Adrenal gland (tissue), 12 donors: ENCODE data around the gene ARL9. TPM values are rescaled to one million over a fixed set of nuclear protein-coding genes. Genes with fewer than 3 reads are reported as not detected.
A peak's percentile ranks its signal among the peaks of the same experiment; 100 is the strongest.

ENCODE experiments used
- DNase-seq, 7 donors: peaks; one replicate each; pipeline ENCODE4 v3.0.0-alpha.2; 2019 to 2020
- H3K27ac ChIP-seq, 5 donors: fragments of 200-600 bp; sonication (generic) in 4 of 5; 1 replicate in 3 of 5; 2 replicates in 2 of 5; pipeline versions ENCODE4 v1.5.1 to v1.8.0; 2016 to 2020; ENCODE audit warnings: mild to moderate bottlenecking in 1 of 5
- H3K27me3 ChIP-seq: fragments of 200-600 bp; 2 replicates; pipeline ENCODE4 v1.8.0; 2021
- H3K36me3 ChIP-seq, 2 donors: fragments of 200-600 bp; replicated peaks in 1 of 2; 1 replicate in 1 of 2; 2 replicates in 1 of 2; pipeline versions ENCODE4 v1.5.1 to v1.8.0; 2018 to 2022
- H3K4me1 ChIP-seq, 2 donors: fragments of 200-600 bp; replicated peaks in 1 of 2; 1 replicate in 1 of 2; 2 replicates in 1 of 2; pipeline versions ENCODE4 v1.5.1 to v1.8.0; 2018 to 2021
- H3K4me3 ChIP-seq, 4 donors: fragments of 200-600 bp; sonication (generic) in 3 of 4; one replicate each; pipeline ENCODE4 v1.5.1; 2016 to 2018
- H3K9me3 ChIP-seq, 3 donors: fragments of 200-600 bp; sonication (generic) in 1 of 3; replicated peaks in 1 of 3; 1 replicate in 2 of 3; 2 replicates in 1 of 3; pipeline versions ENCODE4 v1.5.1 to v1.8.0; 2016 to 2021
- CTCF ChIP-seq, 6 experiments: fragments of 450-650 bp in 4 of 6; fragments of 200-600 bp in 2 of 6; sonication (generic) in 1 of 6; IDR thresholded peaks; 1 replicate in 5 of 6; 2 replicates in 1 of 6; pipeline versions ENCODE4 v1.5.1 to v1.8.0; 2016 to 2021; ENCODE audit warnings: antibody characterized with exemption in 6 of 6, mild to moderate bottlenecking in 2 of 6, moderate library complexity in 1 of 6
- POLR2A ChIP-seq, 2 donors: fragments of 450-650 bp; IDR thresholded peaks; one replicate each; pipeline ENCODE4 v1.6.1; 2017; ENCODE audit warnings: antibody characterized with exemption in 2 of 2, mild to moderate bottlenecking in 2 of 2, moderate library complexity in 1 of 2
- WGBS, 4 donors: extraction: QIAGEN DNeasy Blood & Tissue Kit in 2 of 4; methylation state at CpG; one replicate each; pipeline versions ENCODE4 v1.1.5 to v1.1.7; 2013 to 2017; 5-methylcytosine and 5-hydroxymethylcytosine counted together
- intact Hi-C, 2 donors: fragments of 100-400 bp; cut with DNase I; formaldehyde crosslinking; loops; one replicate each; pipeline versions ENCODE4 v1.14.1 to v1.15.0; 2022 to 2023
- polyA plus RNA-seq, 3 donors: library from polyadenylated mRNA; stranded (reverse); fragments of 200-250 nt in 2 of 3; fragments of 350-450 nt in 1 of 3; fragmentation: Illumina TruSeq in 1 of 3; extraction: RNeasy Lipid Tissue Mini Kit (QIAGEN cat#74804) in 1 of 3; gene quantifications; one replicate each; pipeline ENCODE4 v1.2.3, GENCODE V29; 2013 to 2014
- total RNA-seq, 9 donors: library from RNA; depleted of rRNA in 4 of 9; stranded (reverse); fragments of >200 nt in 4 of 9; fragments of 120-200 nt in 1 of 9; fragmentation: NEBNext Ultra II Directional in 1 of 9; extraction: Animal tissue kit (Norgen Biotek cat#: 25700) in 1 of 9; gene quantifications; one replicate each; pipeline versions ENCODE4 v1.1.0 to v1.2.4, GENCODE V29; 2013 to 2023
- donor health status: healthy with polysubstance abuse.
- donor health status: Bipolar disorder and iron deficiency.
- donor health status: DM: yes; HTN: yes; CAD: no.
- donor health status: DM: no; HTN: no; CAD: no.
- donor health status: DM: no; HTN: no; CAD: no.
- donor health status: DM: yes; HTN: yes; CAD: no.

The ARL9 gene
- total and polyA plus RNA-seq, 12 donors: 0.28 to 1.2 (median 0.65) TPM; not detected in 3

- intact Hi-C loops: loop anchor here in 1 of 2 donors (10.0 kb wide), 1 partner anchor 116 kb away; no protein-coding TSS in a partner anchor
- WGBS, 4 donors: 82 to 91% (median 89%) methylated on average over 4 of the region's 4 CpGs
- H3K9me3 ChIP-seq: no peaks in the 10 kb centered on the region
- H3K27ac ChIP-seq: no peak overlapping the region
- no peak for TF ChIP-seq CTCF (IDR thresholded peaks at IDR 0.05)
- TF ChIP-seq POLR2A (IDR thresholded peaks at IDR 0.05): no peak
- DNase-seq: no peak
- no peak overlapping the region for H3K4me3 ChIP-seq
- no peaks in the 10 kb centered on the region for H3K36me3 ChIP-seq
- peaks cover 0 to 4% of the 10 kb centered on the region in 2 donors for H3K4me1 ChIP-seq
- H3K27me3 ChIP-seq: no peaks in the 10 kb centered on the region
Observed at GRCh38 chr4:56540826-56541225, 35.2 kb downstream of the ARL9 start.

GRCh38 chr4:56544573-56545131 lies 39.1 kb downstream of the ARL9 start:
- H3K4me3 ChIP-seq: peak overlapping the region in 1 of 4 donors; percentile 56
- TF ChIP-seq CTCF (IDR thresholded peaks at IDR 0.05): peak; percentile 84 to 99 (median 95)
- no peak for TF ChIP-seq POLR2A (IDR thresholded peaks at IDR 0.05)
- no peaks in the 10 kb centered on the region for H3K9me3 ChIP-seq
- H3K36me3 ChIP-seq: no peaks in the 10 kb centered on the region
- H3K27ac ChIP-seq: peak overlapping the region in 1 of 5 donors; percentile 30
- H3K27me3 ChIP-seq: no peaks in the 10 kb centered on the region
- intact Hi-C loops: loop anchor here in 1 of 2 donors (10.0 kb wide), 1 partner anchor 120 kb away; no protein-coding TSS in a partner anchor
- H3K4me1 ChIP-seq: peaks cover 0 to 4% of the 10 kb centered on the region in 2 donors
- DNase-seq: peak; percentile 82 to 92 (median 89)
- WGBS, 4 donors: 1 to 4% (median 2%) methylated on average over 16 to 33 of the region's 33 CpGs

GRCh38 chr4:56550642-56551041 lies 45.1 kb downstream of the ARL9 start:
- TF ChIP-seq POLR2A (IDR thresholded peaks at IDR 0.05) (no peak), CTCF (IDR thresholded peaks at IDR 0.05) (no peak)
- no peaks in the 10 kb centered on the region for H3K9me3 ChIP-seq
- no peaks in the 10 kb centered on the region for H3K36me3 ChIP-seq
- H3K27ac ChIP-seq: no peak overlapping the region
- H3K4me3 ChIP-seq: no peak overlapping the region
- 69 to 76% (median 75%) methylated on average over 8 of the region's 8 CpGs for WGBS, 4 donors
- no peaks in the 10 kb centered on the region for H3K27me3 ChIP-seq
- intact Hi-C loops: no loop called here
- no peaks in the 10 kb centered on the region for H3K4me1 ChIP-seq
- no peak for DNase-seq

GRCh38 chr4:56551516-56551915 lies 45.9 kb downstream of the ARL9 start:
- H3K4me1 ChIP-seq: no peaks in the 10 kb centered on the region

More at GRCh38 chr4:56551516-56551915, 45.9 kb downstream of the ARL9 start:
- TF ChIP-seq POLR2A (IDR thresholded peaks at IDR 0.05) (no peak), CTCF (IDR thresholded peaks at IDR 0.05) (no peak)
- H3K27ac ChIP-seq: no peak overlapping the region
- no peak for DNase-seq
- H3K36me3 ChIP-seq: no peaks in the 10 kb centered on the region
- no peaks in the 10 kb centered on the region for H3K9me3 ChIP-seq
- intact Hi-C loops: no loop called here
- no peak overlapping the region for H3K4me3 ChIP-seq
- no peaks in the 10 kb centered on the region for H3K27me3 ChIP-seq
- WGBS, 4 donors: 50 to 81% (median 73%) methylated on average over 2 of the region's 2 CpGs
